Measurements from ENCODE around the gene RANBP1.

DNA sequence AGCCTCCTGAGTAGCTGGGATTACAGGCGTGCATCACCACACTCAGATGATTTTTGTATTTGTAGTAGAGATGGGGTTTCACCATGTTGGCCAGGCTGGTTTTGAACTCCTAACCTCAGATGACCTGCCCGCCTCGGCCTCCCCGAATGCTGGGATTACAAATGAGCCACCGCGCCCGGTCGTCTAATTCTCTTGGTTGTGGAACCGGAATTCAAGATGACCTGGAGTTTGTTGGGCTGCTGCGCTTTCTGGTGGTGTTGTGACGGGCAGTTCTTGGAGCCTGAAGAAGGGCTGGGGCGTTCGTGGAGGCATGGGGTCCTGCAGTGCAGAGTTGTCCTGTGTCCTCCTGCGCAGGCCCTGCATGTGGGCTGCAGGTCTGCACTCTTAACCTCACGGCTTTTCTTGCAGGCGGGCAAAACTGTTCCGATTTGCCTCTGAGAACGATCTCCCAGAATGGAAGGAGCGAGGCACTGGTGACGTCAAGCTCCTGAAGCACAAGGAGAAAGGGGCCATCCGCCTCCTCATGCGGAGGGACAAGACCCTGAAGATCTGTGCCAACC is 6.0 kb downstream of the RANBP1 start:
- TF ChIP-seq, protein P1, sequence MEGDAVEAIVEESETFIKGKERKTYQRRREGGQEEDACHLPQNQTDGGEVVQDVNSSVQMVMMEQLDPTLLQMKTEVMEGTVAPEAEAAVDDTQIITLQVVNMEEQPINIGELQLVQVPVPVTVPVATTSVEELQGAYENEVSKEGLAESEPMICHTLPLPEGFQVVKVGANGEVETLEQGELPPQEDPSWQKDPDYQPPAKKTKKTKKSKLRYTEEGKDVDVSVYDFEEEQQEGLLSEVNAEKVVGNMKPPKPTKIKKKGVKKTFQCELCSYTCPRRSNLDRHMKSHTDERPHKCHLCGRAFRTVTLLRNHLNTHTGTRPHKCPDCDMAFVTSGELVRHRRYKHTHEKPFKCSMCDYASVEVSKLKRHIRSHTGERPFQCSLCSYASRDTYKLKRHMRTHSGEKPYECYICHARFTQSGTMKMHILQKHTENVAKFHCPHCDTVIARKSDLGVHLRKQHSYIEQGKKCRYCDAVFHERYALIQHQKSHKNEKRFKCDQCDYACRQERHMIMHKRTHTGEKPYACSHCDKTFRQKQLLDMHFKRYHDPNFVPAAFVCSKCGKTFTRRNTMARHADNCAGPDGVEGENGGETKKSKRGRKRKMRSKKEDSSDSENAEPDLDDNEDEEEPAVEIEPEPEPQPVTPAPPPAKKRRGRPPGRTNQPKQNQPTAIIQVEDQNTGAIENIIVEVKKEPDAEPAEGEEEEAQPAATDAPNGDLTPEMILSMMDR (conservative IDR thresholded peaks at IDR 0.05; ENCODE audit: low read depth, low read length) = no peak
- no peak for TF ChIP-seq EZH2 (IDR thresholded peaks at IDR 0.05; ENCODE audit: borderline replicate concordance, low read depth, low read length, poor library complexity, severe bottlenecking)

Data from A673 (cell line).